ENCODE data around the gene DTD2. TPM values are rescaled to one million over a fixed set of nuclear protein-coding genes. Genes with fewer than 3 reads are reported as not detected.

DTD2 gene
- total RNA-seq (10 to 100 TPM; 22.4 to 24.5 TPM), polyA plus RNA-seq (10 to 100 TPM; 19.6 to 26.9 (median 23.1) TPM), total RNA-seq (6.4 to 33.3 (median 16.2) reads per million in 6 experiments)

DNA sequence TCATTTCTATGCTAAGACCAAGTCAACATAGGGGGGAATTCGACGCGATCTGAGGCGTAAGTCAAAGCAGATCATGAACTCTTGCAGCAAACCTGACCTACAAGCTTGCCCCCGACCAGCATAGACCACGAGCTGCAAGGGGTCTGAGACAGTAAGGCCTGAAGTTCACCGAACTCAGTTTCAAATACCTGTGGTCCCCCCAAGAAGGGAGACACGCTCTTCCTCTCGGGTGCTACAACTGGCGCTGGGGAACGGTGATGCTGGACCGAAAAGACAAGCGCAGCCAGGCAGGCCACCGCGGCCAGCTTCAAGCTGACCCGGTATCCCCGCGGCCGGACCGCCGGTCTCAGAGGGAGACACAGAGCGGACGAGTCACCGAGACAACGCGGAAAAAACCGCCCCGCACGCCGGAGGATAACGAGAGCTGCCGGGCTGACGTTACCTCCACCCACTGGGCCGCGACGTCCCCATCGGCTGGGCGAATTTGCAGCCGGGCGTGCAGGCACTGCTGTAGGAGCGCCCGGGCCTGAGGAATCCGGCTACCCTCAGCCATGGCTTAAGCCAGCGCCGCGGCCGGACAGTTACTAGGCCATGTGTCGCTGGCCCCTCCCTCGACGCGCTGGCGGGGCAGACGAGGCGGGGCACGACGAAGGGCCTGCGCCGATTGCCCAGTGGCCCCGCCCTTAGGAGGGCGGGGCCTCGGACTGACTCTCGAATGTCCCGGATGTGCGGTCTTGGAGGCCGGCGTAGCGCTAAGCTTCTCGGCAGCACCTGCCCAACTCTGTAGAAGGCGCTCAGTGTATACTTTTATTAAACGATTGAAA, at the start of gene DTD2:
Gene DTD2, minus strand, starts transcription at position 666 of the 824 bp plus-strand sequence. Its CDS starts 113 bp downstream, at position 553.
- Mint-ChIP-seq H3K4me3 (peak within 1 kb of the TSS; percentile 86 to 98 (median 96)), H3K27me3 (peaks cover 0 to 5% (median 0%) of the 10 kb centered on the region in 5 donors), H3K27ac (peak within 1 kb of the TSS; percentile 92 to 98 (median 96)), H3K36me3 (peaks cover 0 to 10% (median 0%) of the 10 kb centered on the region in 3 donors), H3K9me3 (no peaks in the 10 kb centered on the region), H3K4me1 (peaks cover 11 to 43% (median 37%) of the 10 kb centered on the region in 4 donors)
- POLR2A ChIA-PET, result interaction anchor here (0.7 to 2.1 kb wide), 7 partner anchors 15 to 746 kb away, joined by 3 to 16 read pairs (median 7); partner anchors contain the start of genes ARHGAP5, HEATR5A, HECTD1 and RNU6-8
- DNase-seq (peak; percentile 84 to 94 (median 88)), ATAC-seq (peak; percentile 95 to 97)

DNA sequence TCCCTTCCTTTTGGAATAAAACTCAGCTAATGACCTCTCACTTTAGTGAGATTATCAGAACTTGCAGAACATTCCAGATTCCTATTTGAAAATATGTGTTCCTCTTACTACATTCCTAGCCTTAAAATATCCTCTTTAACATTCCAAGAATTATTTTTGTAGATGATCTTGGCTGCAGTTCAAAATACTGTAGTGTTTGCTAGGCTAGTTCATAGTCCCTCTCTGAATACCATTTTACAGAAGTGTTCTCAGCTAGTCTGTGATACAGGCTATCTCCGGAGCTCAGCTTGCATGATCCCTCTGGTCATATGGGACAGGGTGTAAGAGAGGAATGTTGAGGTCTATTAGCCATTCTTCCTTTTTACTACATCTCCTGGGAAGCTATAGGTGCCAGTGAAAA, 48.1 kb upstream of the DTD2 start:
- Mint-ChIP-seq H3K4me1 (no peaks in the 10 kb centered on the region), H3K36me3 (no peaks in the 10 kb centered on the region), H3K27ac (no peak overlapping the region), H3K4me3 (no peak overlapping the region), H3K27me3 (peaks cover 0 to 9% (median 3%) of the 10 kb centered on the region in 5 donors), H3K9me3 (no peaks in the 10 kb centered on the region)
- no peak for ATAC-seq
- POLR2A ChIA-PET, result no interaction called here
- DNase-seq, result no peak

DNA sequence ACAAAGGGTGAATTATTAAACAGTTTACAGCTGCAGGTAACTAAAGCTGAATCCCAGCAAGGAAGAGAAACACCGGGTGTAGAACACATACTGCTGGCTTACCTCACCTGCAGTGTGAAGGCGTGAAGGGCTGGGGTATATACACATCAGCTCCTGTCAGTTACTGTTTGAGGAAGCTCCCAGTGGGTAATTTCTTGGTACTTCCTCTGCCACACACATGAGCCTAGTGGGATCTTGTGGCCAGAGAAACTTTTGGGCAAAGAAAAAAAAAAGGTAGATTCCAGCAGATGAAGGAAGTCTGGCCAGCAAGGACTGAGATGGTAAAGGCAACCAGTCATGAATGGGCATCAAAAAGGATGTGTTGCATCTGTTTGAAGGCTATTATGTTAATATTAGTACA, 44.6 kb upstream of the DTD2 start:
- Mint-ChIP-seq H3K9me3 (peaks cover 0 to 17% (median 0%) of the 10 kb centered on the region in 9 donors), H3K4me1 (no peaks in the 10 kb centered on the region), H3K36me3 (peaks cover 0 to 9% (median 0%) of the 10 kb centered on the region in 3 donors), H3K27me3 (peaks cover 0 to 15% (median 7%) of the 10 kb centered on the region in 5 donors), H3K27ac (no peak overlapping the region), H3K4me3 (no peak overlapping the region)
- ATAC-seq, result no peak
- DNase-seq, result no peak
- POLR2A ChIA-PET, result no interaction called here

DNA sequence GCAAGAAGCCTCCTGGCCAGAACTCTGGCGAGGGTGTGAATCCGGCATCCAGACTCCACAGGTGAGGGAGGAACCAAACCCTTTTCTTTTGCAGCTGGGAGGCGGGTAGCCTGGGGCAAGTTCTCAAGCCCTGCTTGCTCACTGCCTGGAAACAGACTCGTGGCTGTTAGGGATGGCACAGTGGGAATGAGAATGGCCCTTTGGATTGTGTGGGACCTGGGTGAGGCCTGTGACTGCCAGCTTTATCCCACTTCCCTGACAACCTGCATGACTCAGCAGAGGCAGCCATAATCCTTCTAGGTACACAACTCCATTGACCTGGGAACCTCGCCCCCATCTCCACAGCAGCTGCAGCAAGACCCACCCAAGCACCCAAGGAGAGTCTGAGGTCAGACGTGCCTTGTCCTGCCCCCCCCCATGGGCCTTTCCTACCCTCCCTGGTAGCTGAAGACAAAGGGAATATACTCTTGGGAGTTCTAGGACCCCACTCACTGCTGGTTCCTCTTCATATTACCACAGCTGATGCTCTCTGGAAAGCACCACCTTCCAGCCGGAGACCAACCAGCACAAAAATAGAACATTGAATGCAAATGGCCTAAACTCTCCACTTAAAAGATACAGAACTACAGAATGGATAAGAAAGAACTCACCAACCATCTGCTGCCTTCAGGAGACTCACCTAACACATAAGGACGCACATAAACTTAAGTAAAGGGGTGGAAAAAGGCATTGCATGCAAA, 35.6 kb upstream of the DTD2 start:
- POLR2A ChIA-PET, result no interaction called here
- H3K4me1 Mint-ChIP-seq, result peaks cover 0 to 22% (median under 1%) of the 10 kb centered on the region in 4 donors

DNA sequence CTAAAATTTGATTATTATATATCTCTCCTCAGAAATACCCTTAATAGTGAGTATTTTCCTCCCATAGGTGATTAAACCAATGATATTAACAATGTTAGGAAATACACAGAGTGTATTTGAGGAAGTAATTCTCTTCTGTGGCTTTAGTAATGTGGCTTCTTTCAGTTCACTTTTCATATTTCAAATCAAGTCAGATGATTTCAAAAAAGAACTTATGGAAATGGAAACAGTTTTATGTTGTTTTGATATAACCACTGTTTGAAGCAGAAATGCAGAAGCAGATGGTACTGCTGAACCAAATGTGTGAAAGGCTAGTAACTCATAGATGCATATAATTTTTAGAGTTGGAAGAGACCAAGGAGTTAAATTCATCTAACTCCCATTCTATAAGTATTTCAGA, 32.4 kb upstream of the DTD2 start:
- Mint-ChIP-seq H3K27me3 (peaks cover 2 to 15% (median 6%) of the 10 kb centered on the region in 5 donors), H3K4me1 (peaks cover 0 to 24% (median 0%) of the 10 kb centered on the region in 4 donors), H3K36me3 (no peaks in the 10 kb centered on the region)

More for the DNA sequence above, 35.6 kb upstream of the DTD2 start:
- H3K27me3 Mint-ChIP-seq, result peaks cover 2 to 32% (median 20%) of the 10 kb centered on the region in 5 donors
- DNase-seq, result no peak
- peaks cover 0 to 4% (median 2%) of the 10 kb centered on the region in 3 donors for H3K36me3 Mint-ChIP-seq
- no peak overlapping the region for H3K4me3 Mint-ChIP-seq
- no peak for ATAC-seq
- H3K9me3 Mint-ChIP-seq, result peaks cover 0 to 17% (median 0%) of the 10 kb centered on the region in 9 donors
- H3K27ac Mint-ChIP-seq, result no peak overlapping the region

DNA sequence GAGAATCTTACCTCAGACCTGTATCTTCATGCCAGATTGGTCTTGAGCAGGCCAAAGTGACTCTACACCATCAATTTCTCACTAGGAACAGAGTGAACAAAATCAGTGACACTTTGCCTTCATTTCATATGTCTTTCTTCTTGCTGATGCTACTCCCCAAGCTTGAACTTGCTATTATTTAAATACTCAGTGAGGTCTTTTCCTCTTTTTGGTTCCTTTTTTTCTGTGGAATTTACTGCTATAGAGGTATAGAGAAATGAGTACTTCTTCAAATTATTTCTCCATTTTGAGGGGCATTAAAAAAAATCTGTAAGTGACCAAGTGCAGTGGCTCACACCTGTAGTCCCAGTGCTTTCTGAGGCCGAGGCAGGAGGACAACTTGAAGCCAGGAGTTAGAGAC, 30.6 kb upstream of the DTD2 start, which contains the start of gene GPR33:
Gene GPR33, minus strand, starts transcription at position 154 of the 400 bp plus-strand sequence. CDS start 4,074 bp downstream, outside the sequence.
- peaks cover 2 to 10% (median 6%) of the 10 kb centered on the region in 5 donors for H3K27me3 Mint-ChIP-seq
- H3K4me1 Mint-ChIP-seq, result peaks cover 0 to 19% (median 0%) of the 10 kb centered on the region in 4 donors
- ATAC-seq, result no peak
- DNase-seq, result no peak
- H3K4me3 Mint-ChIP-seq, result no peak within 1 kb of the TSS
- peak within 1 kb of the TSS in 1 of 10 donors; percentile 10 for H3K27ac Mint-ChIP-seq
- no peaks in the 10 kb centered on the region for H3K36me3 Mint-ChIP-seq
- H3K9me3 Mint-ChIP-seq, result no peaks in the 10 kb centered on the region
- POLR2A ChIA-PET, result no interaction called here

More for the DNA sequence above, 32.4 kb upstream of the DTD2 start:
- no peaks in the 10 kb centered on the region for H3K9me3 Mint-ChIP-seq
- DNase-seq, result no peak
- H3K27ac Mint-ChIP-seq, result peak overlapping the region in 1 of 10 donors; percentile 29
- H3K4me3 Mint-ChIP-seq, result no peak overlapping the region
- POLR2A ChIA-PET, result no interaction called here
- no peak for ATAC-seq

DNA sequence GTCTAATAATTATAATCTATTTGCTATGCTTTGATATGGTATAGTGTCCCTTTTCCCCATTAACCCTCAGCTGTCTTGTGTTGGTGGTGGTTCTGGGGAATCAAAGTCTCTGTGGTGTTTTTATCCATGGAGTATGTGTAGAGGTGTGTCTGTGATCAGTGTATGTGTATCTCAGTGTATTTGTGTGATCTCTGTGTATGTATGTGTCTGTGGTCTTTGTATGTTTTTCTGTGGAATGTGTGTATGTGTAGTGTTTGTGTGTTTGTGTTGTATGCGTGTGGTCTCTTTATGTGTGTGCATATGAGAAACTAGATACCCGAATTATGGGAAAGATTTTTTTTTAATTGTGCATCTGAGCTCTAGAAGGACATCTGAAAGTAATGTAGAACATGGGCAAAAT, 29.5 kb upstream of the DTD2 start:
- Mint-ChIP-seq H3K4me3 (no peak overlapping the region), H3K9me3 (no peaks in the 10 kb centered on the region), H3K27ac (peak overlapping the region in 1 of 10 donors; percentile 10), H3K27me3 (peaks cover 0 to 4% (median 3%) of the 10 kb centered on the region in 5 donors), H3K4me1 (peaks cover 0 to 19% (median 0%) of the 10 kb centered on the region in 4 donors), H3K36me3 (no peaks in the 10 kb centered on the region)
- POLR2A ChIA-PET, result no interaction called here
- DNase-seq (no peak), ATAC-seq (no peak)

DNA sequence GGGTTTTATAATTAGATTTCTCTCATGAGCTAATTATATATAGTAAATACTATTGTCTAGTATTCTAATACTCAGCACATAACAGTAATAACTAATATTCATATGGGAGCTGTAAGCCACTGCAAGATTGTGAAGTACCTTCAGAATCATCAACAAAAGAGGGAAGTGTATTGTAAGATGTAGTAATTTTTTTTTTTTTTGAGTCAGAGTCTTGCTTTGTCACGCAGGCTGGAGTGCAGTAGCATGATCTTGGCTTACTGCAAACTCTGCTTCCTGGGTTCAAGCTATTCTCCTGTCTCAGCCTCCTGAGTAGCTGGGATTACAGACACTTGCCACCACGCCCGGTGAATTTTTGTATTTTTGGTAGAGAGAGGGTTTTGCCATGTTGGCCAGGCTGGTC, 27.4 kb upstream of the DTD2 start:
- no peak for DNase-seq
- Mint-ChIP-seq H3K27me3 (peaks cover 0 to 13% (median 4%) of the 10 kb centered on the region in 5 donors), H3K36me3 (no peaks in the 10 kb centered on the region), H3K4me1 (peaks cover 0 to 11% (median 0%) of the 10 kb centered on the region in 4 donors), H3K4me3 (no peak overlapping the region), H3K27ac (no peak overlapping the region), H3K9me3 (no peaks in the 10 kb centered on the region)
- no peak for ATAC-seq
- POLR2A ChIA-PET, result no interaction called here

DNA sequence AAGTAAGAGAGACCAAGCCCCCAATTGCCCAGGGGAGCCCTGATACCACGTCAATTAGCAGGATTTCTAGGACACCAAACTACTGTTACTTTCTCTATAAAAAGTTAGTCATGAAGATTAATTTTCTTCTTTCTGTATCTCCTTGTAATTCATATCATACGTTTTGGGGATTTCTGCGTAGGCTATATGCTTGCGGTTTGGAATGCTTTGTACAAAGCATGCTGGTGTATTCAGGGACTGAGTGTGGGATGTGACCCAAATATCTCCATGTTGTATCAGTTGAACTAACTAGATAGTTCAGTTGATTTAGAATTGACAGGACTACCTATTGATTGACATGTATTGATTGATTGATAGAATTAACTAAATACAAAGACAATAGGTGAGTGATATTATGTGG, 22.9 kb upstream of the DTD2 start:
- Mint-ChIP-seq H3K4me3 (no peak overlapping the region), H3K4me1 (no peaks in the 10 kb centered on the region), H3K27ac (no peak overlapping the region), H3K9me3 (no peaks in the 10 kb centered on the region), H3K36me3 (no peaks in the 10 kb centered on the region), H3K27me3 (peaks cover 5 to 19% (median 6%) of the 10 kb centered on the region in 5 donors)
- ATAC-seq, result no peak
- POLR2A ChIA-PET, result no interaction called here
- no peak for DNase-seq

DNA sequence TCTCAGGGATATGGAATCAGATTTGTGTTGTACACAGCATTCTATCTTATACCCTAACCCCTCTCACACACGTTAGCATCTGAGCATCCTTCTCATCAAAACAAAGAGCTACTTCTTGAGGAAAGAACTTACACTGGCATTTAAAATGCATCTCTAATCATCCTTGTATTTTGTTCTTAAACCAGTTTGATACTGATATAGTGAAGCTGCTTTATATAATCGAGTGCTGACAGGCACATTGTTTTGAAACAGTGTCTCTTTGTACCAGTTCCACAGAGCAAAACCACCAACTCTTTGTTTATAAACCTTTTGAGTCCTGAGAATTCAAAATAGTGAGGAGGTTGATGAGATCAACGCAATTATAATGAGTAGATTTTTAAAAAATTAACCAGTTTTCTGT, 21.7 kb upstream of the DTD2 start:
- no peak for DNase-seq
- POLR2A ChIA-PET, result no interaction called here
- Mint-ChIP-seq H3K4me1 (no peaks in the 10 kb centered on the region), H3K4me3 (no peak overlapping the region), H3K27ac (no peak overlapping the region), H3K27me3 (peaks cover 6 to 19% (median 8%) of the 10 kb centered on the region in 5 donors), H3K9me3 (peaks cover 0 to 2% (median 0%) of the 10 kb centered on the region in 9 donors), H3K36me3 (peaks cover 0 to 5% (median 0%) of the 10 kb centered on the region in 3 donors)
- no peak for ATAC-seq

DNA sequence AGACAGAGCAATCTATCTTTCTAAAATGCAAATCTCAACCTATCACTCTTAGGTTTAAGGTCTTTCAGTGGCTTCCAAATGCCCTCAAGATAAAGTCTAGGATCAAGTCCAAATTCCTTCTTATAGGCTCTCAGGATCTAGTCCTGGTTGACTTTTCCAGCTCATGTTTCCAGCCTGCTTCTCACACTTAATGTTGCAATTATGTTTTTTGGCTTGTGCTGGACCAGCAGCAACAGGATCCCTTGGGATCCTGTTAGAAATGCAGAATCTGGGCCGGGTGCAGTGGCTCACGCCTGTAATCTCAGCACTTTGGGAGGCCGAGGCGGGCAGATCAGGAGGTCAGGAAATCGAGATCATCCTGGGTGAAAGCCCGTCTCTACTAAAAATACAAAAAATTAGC, 19.9 kb upstream of the DTD2 start:
- POLR2A ChIA-PET, result no interaction called here
- Mint-ChIP-seq H3K4me3 (no peak overlapping the region), H3K27me3 (peaks cover 6 to 16% (median 13%) of the 10 kb centered on the region in 5 donors), H3K4me1 (no peaks in the 10 kb centered on the region), H3K36me3 (peaks cover 0 to 7% (median 1%) of the 10 kb centered on the region in 3 donors), H3K27ac (no peak overlapping the region), H3K9me3 (peaks cover 0 to 11% (median 0%) of the 10 kb centered on the region in 9 donors)
- no peak for ATAC-seq
- DNase-seq, result no peak

DNA sequence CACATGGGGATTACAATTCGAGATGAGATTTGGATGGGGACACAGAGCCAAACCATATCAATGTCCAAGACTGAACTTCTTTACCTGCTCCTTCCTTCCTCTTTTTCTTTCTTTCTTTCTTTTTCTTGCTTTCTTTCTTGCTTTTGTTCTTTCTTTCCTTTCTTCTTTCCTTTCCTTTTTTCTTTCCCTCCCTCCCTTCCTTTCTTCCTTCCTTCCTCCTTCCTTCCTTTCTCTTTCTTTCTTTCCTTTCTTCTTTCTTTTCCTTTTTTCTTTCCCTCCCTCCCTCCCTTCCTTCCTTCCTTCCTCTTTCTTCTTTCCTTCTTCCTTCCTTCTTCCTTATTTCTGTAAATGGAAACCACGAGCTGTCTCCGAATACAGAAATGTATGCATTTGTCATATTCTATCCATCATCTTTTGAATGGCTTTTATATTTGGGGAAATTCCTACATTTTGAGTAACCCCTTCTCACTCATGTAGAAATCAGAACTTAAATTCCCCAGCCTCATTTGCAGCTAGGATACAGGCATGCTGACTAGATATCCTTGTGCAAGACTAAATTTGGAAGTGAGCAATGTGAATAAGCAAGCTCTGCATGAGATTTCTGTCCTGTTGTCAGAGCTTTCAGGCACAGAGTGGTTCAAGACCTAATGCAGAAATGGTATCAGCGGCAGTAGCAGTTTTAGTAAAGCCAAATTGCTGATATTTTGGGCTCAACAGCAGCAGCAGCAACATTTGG, 19.0 kb upstream of the DTD2 start:
- Mint-ChIP-seq H3K4me3 (no peak overlapping the region), H3K36me3 (peaks cover 0 to 7% (median 1%) of the 10 kb centered on the region in 3 donors), H3K9me3 (peaks cover 0 to 11% (median 0%) of the 10 kb centered on the region in 9 donors), H3K4me1 (no peaks in the 10 kb centered on the region), H3K27ac (peak overlapping the region in 1 of 10 donors; percentile 58), H3K27me3 (peaks cover 7 to 15% (median 12%) of the 10 kb centered on the region in 5 donors)
- POLR2A ChIA-PET, result no interaction called here
- DNase-seq (no peak), ATAC-seq (no peak)
